Measurements from ENCODE around the gene GRAMD1B.

The GRAMD1B gene

DNA sequence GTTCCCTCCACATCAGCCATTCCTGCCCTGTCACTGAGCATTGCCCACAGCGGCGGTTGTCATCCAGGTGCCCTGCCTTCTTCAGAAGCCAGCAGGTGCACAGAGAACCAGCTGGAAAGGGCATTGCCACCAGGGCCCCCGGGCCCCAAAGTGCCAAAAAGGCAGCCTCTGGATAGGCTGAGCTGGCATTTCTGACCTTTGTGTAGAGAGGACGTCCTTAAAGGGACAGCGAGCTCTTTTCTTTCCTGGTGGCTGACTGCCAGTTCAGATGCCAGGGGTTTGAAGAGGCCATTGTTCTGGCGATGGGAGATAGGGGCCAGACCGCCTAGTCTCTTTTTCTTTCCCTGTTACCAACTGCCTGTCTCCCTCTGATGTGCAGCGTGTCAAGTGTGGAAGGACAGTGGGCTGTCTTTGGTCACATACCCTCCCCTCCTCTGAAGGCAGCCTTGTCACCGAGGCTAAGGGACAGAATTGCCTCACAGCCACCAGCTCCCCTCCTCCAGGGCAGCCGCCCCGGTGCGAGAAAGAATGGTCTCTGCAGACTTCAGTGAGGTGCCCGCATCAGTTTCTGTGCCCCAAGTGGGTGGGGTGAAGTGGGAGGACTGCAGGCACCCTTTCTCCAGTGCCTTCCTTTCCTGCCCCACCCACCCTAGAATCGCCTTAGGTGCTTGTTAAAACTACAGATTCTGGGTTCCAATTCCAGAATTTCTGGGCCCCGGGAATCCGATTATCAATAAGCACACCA, 114.7 kb downstream of the GRAMD1B start:
- TF ChIP-seq, protein P1, sequence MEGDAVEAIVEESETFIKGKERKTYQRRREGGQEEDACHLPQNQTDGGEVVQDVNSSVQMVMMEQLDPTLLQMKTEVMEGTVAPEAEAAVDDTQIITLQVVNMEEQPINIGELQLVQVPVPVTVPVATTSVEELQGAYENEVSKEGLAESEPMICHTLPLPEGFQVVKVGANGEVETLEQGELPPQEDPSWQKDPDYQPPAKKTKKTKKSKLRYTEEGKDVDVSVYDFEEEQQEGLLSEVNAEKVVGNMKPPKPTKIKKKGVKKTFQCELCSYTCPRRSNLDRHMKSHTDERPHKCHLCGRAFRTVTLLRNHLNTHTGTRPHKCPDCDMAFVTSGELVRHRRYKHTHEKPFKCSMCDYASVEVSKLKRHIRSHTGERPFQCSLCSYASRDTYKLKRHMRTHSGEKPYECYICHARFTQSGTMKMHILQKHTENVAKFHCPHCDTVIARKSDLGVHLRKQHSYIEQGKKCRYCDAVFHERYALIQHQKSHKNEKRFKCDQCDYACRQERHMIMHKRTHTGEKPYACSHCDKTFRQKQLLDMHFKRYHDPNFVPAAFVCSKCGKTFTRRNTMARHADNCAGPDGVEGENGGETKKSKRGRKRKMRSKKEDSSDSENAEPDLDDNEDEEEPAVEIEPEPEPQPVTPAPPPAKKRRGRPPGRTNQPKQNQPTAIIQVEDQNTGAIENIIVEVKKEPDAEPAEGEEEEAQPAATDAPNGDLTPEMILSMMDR (conservative IDR thresholded peaks at IDR 0.05): no peak
- TF ChIP-seq ZFX (IDR thresholded peaks at IDR 0.05): no peak
- H3K27ac ChIP-seq: no peak overlapping the region

DNA sequence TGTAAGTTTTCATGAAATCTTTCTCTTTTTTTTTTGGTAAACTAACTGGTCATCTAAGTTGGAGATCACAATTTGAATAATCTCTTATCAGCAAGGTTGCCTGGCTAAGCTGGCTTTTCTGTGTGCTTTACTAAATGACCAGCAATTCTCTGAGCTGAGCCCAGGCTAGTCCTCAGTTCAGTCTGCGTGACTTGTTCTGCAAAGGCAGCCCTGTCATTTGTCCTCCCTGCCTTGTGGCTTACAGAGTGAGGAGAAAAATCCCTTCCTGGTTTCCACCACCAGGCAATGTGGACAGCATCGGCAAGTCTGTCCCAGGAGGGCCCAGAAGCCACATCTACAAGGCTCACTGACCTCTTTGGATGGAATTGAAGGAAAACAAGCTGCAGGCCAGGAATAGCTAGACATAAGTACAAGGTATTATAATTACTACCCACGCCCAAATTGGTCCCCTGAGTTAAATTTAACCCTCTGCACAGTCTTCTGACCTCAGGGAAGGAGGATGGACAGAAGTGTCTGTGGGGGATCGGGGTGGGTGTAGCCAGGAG, 115.7 kb downstream of the GRAMD1B start:
- no peak overlapping the region for H3K27ac ChIP-seq
- TF ChIP-seq, protein P1 (conservative IDR thresholded peaks at IDR 0.05): no peak
- TF ChIP-seq ZFX (IDR thresholded peaks at IDR 0.05): no peak

DNA sequence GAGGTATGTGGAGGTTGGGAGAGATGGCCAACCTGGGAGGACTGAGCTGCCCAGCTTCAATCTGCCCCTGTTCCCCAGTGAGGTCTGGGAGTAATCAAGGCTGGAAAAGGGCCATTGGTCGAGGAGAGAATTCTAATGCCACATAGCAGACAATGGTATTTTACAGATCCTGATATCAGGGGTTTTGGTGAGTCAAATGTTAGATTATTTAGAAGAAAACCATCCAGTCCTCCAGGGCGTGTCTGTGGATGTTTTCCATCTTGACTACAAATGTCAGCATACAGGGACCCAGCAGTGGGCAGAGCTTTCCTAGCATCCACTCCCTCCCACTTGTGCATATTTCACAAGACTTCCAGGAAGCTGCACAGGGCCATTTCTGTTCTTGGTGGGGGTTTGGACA, 116.4 kb downstream of the GRAMD1B start:
- TF ChIP-seq, protein P1 (conservative IDR thresholded peaks at IDR 0.05): no peak
- no peak for TF ChIP-seq ZFX (IDR thresholded peaks at IDR 0.05)
- H3K27ac ChIP-seq: no peak overlapping the region

DNA sequence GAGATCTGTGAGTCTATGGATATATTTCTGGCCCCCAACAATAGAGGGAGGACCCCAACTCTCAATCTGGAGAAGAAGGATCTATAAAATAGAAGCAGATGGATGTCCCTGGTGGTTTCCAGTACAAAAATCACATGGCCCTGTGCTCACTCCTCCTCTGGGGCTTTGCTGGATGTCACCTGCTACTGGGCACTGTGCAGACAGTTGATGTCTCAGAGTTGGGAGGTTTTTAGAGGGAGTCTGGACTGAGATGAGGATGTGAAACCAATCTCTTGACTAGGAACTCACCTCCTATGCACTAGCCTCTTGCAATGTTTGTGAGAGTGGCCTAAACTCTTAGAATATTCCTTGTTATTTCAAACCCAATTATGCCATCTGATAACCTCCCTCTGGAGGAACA, 117.1 kb downstream of the GRAMD1B start:
- TF ChIP-seq, protein P1 (conservative IDR thresholded peaks at IDR 0.05): no peak
- no peak for TF ChIP-seq ZFX (IDR thresholded peaks at IDR 0.05)

DNA sequence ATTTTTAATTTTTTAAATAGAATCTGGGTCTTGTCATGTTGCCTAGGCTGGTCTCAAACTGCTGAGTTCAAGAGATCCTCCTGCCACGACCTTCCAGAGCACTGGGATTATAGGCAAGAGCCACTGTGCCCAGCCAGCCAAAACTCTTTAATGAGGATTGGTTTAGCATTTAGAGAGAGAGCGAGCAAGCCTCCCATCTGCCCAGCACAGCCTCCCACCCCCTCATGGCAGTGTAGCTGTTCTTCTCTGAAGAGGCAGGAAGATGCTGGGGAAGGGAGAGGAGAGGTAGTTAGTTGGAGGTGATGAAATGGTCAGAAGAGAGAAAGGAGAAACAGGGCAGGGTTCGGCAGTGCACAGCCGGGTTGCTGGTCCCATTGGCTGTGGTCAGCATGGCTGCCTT, 118.7 kb downstream of the GRAMD1B start:
- TF ChIP-seq, protein P1 (conservative IDR thresholded peaks at IDR 0.05): no peak
- no peak for TF ChIP-seq ZFX (IDR thresholded peaks at IDR 0.05)

More for the DNA sequence above, 117.1 kb downstream of the GRAMD1B start:
- H3K27ac ChIP-seq: no peak overlapping the region

DNA sequence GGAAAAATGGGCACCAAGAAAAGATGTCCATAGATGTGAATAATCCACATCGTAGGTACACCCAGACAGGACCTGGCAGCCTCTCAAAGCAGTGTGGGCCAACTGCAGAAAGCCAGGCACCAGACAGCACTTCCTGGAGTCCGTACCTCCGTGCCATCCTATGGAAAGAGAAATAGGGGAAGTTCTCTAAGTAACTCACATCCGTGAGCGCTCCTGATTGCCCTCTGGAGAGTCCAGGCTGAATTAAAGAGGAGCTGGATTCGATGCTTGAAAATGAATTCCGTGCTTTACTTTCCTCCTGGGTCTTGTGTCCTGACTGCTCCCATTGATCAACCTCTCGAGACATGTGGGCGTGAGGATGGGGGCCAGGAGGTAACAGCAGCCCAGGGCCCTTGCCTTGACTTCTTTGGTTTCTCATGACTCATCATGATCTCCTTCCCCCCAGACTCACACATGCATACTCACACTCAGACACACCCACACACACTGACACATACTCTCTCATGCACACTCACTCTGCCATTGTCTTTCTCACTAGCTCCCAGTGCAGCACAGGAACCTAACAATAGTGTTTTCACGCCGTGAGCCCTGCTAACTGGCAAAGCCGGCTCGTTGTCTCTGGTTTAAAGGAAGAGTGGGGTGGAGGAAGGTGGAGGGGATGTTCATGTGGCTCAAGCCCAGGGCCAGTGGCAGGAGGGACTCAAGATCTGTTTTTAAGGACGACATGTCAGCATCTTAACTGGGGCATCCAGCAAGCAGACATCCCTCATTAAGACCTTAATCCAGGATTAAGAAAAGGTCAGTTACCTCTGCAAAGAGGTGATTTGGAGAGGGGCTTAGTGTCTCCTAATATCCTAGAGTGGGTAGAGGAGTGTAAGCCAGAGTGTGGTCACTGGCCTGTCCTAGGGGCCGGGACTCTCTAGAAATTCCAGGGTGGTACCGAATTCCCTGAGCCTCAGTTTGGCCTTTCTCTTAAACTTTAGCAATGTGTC, 120.2 kb downstream of the GRAMD1B start:
- TF ChIP-seq ZFX (IDR thresholded peaks at IDR 0.05): no peak
- TF ChIP-seq, protein P1 (conservative IDR thresholded peaks at IDR 0.05): no peak
- no peak overlapping the region for H3K27ac ChIP-seq

More for the DNA sequence above, 118.7 kb downstream of the GRAMD1B start:
- H3K27ac ChIP-seq: no peak overlapping the region

Measured in C4-2B (cell line).